A673 (cell line): ENCODE data around the gene ITGA1. TPM values are rescaled to one million over a fixed set of nuclear protein-coding genes. Genes with fewer than 3 reads are reported as not detected.

Source experiments
- BruUV-seq: library from RNA; stranded (reverse); fragments of 400-500 nt; replicated peaks from 2 replicates; lab custom pipeline; 2021; lab: Mats Ljungman, UMichigan
- CTCF ChIA-PET: fragments of 300-600 bp; sonication (Branson Sonifier 250); formaldehyde crosslinking; loops from one replicate; lab custom pipeline; 2022; ENCODE audit warnings: antibody characterized with exemption; lab: Charles Lee
- POLR2A ChIA-PET: fragments of 300-600 bp; sonication (Branson Sonifier 250); formaldehyde crosslinking; loops from one replicate; lab custom pipeline; 2022; ENCODE audit warnings: antibody characterized with exemption; ENCODE audit not compliant: low non-redundant PET; lab: Charles Lee
- DNase-seq: peaks from one replicate; pipeline ENCODE4 v3.0.0-alpha.2; 2015; ENCODE audit warnings: low spot score
- H3K27ac ChIP-seq: fragments of 200-600 bp; sonication (generic); 2 replicates; pipeline ENCODE4 v1.5.1; 2016; ENCODE audit warnings: mixed run types, low read depth, mild to moderate bottlenecking, mixed read lengths, antibody characterized with exemption, low read length; ENCODE audit not compliant: poor library complexity, severe bottlenecking
- H3K27me3 ChIP-seq: fragments of 200-600 bp; sonication (generic); replicated peaks from 2 replicates; pipeline ENCODE4 v1.6.1; 2017; ENCODE audit warnings: mixed run types, low read depth, mild to moderate bottlenecking, mixed read lengths, antibody characterized with exemption, low read length; ENCODE audit not compliant: insufficient read depth, poor library complexity
- H3K36me3 ChIP-seq: fragments of 200-600 bp; sonication (generic); 2 replicates; pipeline ENCODE4 v1.6.1; 2016; ENCODE audit warnings: mixed run types, mild to moderate bottlenecking, mixed read lengths, antibody characterized with exemption, low read length; ENCODE audit not compliant: insufficient read depth, poor library complexity, severe bottlenecking
- H3K4me1 ChIP-seq: fragments of 200-600 bp; sonication (generic); 2 replicates; pipeline ENCODE4 v1.6.1; 2017; ENCODE audit warnings: mixed run types, mild to moderate bottlenecking, mixed read lengths, antibody characterized with exemption, low read length; ENCODE audit not compliant: insufficient read depth, poor library complexity, severe bottlenecking
- H3K4me3 ChIP-seq: fragments of 200-600 bp; sonication (generic); 2 replicates; pipeline ENCODE4 v1.5.1; 2016; ENCODE audit warnings: low read depth, mixed run types, mild to moderate bottlenecking, mixed read lengths, low read length; ENCODE audit not compliant: poor library complexity, severe bottlenecking
- H3K9me3 ChIP-seq: fragments of 200-600 bp; sonication (generic); 2 replicates; pipeline ENCODE4 v1.6.1; 2016; ENCODE audit warnings: mixed run types, low read depth, mild to moderate bottlenecking, mixed read lengths, antibody characterized with exemption, low read length; ENCODE audit not compliant: poor library complexity, severe bottlenecking
- EZH2 ChIP-seq: fragments of 200-600 bp; sonication (generic); IDR thresholded peaks from 2 replicates; pipeline ENCODE4 v1.6.1; 2017; ENCODE audit warnings: borderline replicate concordance, low read depth, mild to moderate bottlenecking, mixed read lengths, antibody characterized with exemption, low read length; ENCODE audit not compliant: poor library complexity, severe bottlenecking
- intact Hi-C: fragments of 100-400 bp; cut with micrococcal nuclease; formaldehyde crosslinking; loops from one replicate; pipeline ENCODE4 v1.10.0; 2022; ENCODE audit not compliant: unreplicated experiment
- total RNA-seq: library from RNA; stranded (reverse); gene quantifications from 2 replicates; pipeline ENCODE4 v1.2.3, GENCODE V29; 2021
- TF ChIP-seq, protein P1 (sequence below): fragments of 300-800, 200-600 bp; sonication (generic); conservative IDR thresholded peaks from 2 replicates; pipeline ENCODE4 v1.5.1; 2017; ENCODE audit warnings: low read depth, mild to moderate bottlenecking, antibody characterized with exemption, low read length, moderate library complexity, mixed read lengths

Gene ITGA1
- total RNA-seq, 1 experiment from 2014 or later: 8.1 TPM

DNA sequence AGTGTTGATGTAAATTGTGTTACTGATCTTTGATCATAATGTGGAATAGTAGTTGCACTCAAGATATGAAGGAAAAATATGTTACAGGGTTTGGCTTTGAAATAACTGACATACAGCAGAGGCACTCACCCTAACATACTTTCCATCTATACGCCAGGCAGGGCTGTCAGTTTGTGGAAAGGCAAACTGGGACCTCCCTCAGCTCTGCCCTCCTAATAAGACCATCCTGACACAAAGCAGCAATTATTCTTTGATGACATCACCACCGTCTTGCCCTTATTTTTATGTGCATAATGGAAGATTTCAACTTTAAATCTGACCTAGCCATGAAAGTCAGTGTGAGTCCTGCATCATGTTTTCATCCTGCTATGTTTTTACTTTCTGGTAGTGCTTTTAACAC lies 42.9 kb downstream of the ITGA1 start:
- no TSS peak for BruUV-seq
- intact Hi-C loops: no loop called here
- no peaks in the 10 kb centered on the region for H3K36me3 ChIP-seq
- TF ChIP-seq EZH2: no peak
- TF ChIP-seq, protein P1, sequence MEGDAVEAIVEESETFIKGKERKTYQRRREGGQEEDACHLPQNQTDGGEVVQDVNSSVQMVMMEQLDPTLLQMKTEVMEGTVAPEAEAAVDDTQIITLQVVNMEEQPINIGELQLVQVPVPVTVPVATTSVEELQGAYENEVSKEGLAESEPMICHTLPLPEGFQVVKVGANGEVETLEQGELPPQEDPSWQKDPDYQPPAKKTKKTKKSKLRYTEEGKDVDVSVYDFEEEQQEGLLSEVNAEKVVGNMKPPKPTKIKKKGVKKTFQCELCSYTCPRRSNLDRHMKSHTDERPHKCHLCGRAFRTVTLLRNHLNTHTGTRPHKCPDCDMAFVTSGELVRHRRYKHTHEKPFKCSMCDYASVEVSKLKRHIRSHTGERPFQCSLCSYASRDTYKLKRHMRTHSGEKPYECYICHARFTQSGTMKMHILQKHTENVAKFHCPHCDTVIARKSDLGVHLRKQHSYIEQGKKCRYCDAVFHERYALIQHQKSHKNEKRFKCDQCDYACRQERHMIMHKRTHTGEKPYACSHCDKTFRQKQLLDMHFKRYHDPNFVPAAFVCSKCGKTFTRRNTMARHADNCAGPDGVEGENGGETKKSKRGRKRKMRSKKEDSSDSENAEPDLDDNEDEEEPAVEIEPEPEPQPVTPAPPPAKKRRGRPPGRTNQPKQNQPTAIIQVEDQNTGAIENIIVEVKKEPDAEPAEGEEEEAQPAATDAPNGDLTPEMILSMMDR: no peak
- H3K4me3 ChIP-seq: no peak overlapping the region
- H3K27me3 ChIP-seq: no peaks in the 10 kb centered on the region
- DNase-seq: no peak
- H3K9me3 ChIP-seq: no peaks in the 10 kb centered on the region
- POLR2A ChIA-PET: no interaction called here
- no peaks in the 10 kb centered on the region for H3K4me1 ChIP-seq
- no peak overlapping the region for H3K27ac ChIP-seq
- CTCF ChIA-PET: no interaction called here

DNA sequence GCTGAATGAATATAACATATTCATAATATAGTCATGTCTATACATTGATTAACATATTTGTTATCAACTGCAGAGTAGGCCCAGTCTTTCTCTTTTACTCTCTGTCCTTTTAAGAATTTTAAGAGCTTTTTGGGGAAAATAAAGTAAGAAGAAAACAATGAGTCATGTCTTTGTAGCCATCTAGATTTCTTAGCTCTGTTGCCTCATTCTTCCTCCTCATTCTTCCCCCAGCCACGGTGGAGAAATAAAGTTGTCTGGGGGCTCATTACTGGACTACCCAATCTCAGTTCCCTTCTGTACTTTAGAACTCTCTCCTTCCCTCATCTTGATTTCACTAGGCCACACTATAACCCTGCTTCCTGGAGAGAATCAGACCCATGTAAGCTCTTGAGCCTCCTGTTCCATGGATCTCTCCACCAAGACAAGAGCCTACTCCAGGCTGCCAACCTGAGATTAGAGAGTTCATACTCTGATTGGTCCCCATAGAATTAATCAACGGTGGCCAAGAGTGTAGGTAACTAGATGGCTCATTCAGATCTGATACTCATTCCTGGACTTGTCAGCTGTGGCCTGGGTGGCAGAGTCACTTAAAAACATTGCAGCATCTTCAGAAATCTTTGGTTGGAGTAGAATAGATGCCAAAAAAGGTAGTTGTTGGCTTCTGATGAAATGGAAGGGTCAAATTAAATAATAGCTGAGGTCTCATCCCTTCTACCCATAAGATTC lies 44.2 kb downstream of the ITGA1 start:
- peaks cover 4% of the 10 kb centered on the region for H3K4me1 ChIP-seq
- no peaks in the 10 kb centered on the region for H3K9me3 ChIP-seq
- no peaks in the 10 kb centered on the region for H3K36me3 ChIP-seq
- DNase-seq: no peak
- H3K4me3 ChIP-seq: no peak overlapping the region
- ChIA-PET POLR2A (no interaction called here), CTCF (no interaction called here)
- H3K27me3 ChIP-seq: no peaks in the 10 kb centered on the region
- TF ChIP-seq, protein P1: no peak
- no peak for TF ChIP-seq EZH2
- no TSS peak for BruUV-seq
- no peak overlapping the region for H3K27ac ChIP-seq
- intact Hi-C loops: no loop called here

DNA sequence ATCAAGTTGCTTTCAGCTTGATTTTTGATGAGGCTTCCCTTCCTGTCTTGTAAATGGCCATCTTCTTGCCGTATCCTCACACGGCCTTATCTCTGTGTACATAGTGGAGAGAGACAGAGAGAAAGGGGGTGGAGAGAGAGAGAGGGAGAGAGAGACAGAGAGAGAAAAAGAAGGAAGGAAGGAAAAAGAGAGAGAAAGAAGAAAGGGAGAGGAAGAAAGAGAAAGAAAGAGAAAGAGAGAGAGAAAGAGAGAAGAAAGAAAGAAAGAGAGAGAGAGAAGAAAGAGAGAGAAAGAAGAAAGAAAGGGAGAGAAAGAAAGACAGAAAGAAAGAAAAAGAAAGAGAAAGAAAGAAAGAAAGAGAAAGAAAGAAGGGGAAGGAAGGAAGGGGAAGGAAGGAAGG lies 46.6 kb downstream of the ITGA1 start:
- H3K4me3 ChIP-seq: no peak overlapping the region
- intact Hi-C loops: no loop called here
- BruUV-seq: no TSS peak
- CTCF ChIA-PET: no interaction called here
- POLR2A ChIA-PET: no interaction called here
- TF ChIP-seq, protein P1: no peak
- TF ChIP-seq EZH2: no peak
- H3K27me3 ChIP-seq: no peaks in the 10 kb centered on the region
- DNase-seq: no peak
- peaks cover 4% of the 10 kb centered on the region for H3K4me1 ChIP-seq
- H3K36me3 ChIP-seq: no peaks in the 10 kb centered on the region
- H3K9me3 ChIP-seq: no peaks in the 10 kb centered on the region
- no peak overlapping the region for H3K27ac ChIP-seq
